HG03196 (cell line): ENCODE data around the gene RNASET2.
A peak's percentile ranks its signal among the peaks of the same experiment; 100 is the strongest.

Experiments used
- ATAC-seq: cut with Tn5 transposase; IDR thresholded peaks from one replicate; pipeline ENCODE4 v1.9.1; 2021; ENCODE audit not compliant: unreplicated experiment

The RNASET2 gene, protein sequence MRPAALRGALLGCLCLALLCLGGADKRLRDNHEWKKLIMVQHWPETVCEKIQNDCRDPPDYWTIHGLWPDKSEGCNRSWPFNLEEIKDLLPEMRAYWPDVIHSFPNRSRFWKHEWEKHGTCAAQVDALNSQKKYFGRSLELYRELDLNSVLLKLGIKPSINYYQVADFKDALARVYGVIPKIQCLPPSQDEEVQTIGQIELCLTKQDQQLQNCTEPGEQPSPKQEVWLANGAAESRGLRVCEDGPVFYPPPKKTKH

DNA sequence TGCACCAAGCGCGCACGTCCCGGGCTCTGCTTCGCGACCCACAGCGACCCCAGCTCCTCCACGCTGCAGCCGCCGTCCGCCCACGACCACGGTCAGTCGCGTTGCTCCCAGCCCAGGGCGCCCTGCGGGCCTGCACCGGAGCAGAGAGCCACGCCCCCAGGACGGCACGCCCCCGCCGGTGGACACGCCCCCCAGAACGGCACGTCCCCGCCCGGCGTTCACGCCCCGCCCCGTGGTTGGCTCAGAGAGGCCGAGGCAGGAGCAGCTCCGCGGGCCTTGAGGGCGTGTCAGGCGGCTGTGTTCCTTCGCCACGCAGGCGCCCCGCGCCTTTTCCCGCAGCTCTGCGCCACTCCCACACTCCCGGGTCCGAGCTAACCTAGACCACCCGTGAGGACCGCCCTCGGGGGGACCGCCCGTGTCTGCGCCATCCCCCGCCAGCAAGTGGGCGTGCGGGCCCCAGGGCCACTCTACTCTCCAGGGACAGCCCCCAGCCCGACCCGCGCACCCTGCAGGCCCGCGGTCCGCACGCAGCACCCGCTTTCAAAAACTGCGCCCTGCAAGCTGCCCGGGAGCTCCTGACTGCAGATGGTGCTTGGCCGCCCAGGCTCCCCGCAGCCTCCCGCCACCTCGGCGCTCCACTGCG, at the start of gene RNASET2:
TSS of gene RNASET2 (minus strand) at position 107 of the 643 bp plus-strand sequence. CDS start 368 bp downstream, outside the sequence.
- peak; percentile 56 for ATAC-seq

DNA sequence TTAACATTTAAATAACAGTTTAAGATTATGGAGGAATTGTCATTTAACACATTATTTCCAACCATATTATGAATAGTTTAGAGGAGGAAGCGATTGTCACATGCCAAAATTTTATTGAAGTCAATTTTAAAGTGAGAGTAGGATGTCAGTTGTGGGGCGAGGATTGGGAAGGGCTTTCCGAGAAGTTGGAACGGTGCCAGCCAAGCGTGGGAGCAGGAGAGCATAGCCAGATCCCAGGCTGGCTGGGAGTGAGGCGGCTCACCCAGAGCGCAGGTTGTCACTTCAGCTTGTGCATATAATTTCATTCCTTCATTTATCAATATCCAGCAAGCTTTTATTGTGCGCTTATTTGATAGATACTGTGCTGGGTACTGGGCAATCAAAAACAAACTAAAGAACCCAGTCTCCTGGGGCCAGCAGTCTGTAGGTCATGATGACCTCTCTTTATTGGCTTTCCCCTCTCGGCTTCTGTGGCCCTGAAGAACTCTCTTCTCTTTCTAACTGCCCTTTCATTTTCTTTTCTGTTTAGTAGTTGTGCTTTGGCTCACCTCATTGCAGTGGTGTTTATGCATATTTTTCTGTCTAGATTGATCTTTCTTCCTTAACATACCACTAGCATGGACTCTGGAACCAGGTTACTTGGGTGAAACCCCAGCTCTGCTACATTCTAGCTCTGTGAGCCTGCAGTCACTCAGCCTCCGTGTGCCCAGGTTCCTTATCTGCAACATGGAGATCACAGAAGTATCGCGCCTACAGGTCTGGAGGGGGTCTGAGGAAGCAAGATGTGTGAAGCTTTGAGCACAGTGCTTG, 49.2 kb upstream of the RNASET2 start:
- no peak for ATAC-seq

- ATAC-seq: no peak
These were observed 44.4 kb upstream of the RNASET2 start for GRCh38 chr6:167000759-167001158.

- ATAC-seq: no peak
These were observed 43.5 kb upstream of the RNASET2 start for GRCh38 chr6:166999884-167000253.

DNA sequence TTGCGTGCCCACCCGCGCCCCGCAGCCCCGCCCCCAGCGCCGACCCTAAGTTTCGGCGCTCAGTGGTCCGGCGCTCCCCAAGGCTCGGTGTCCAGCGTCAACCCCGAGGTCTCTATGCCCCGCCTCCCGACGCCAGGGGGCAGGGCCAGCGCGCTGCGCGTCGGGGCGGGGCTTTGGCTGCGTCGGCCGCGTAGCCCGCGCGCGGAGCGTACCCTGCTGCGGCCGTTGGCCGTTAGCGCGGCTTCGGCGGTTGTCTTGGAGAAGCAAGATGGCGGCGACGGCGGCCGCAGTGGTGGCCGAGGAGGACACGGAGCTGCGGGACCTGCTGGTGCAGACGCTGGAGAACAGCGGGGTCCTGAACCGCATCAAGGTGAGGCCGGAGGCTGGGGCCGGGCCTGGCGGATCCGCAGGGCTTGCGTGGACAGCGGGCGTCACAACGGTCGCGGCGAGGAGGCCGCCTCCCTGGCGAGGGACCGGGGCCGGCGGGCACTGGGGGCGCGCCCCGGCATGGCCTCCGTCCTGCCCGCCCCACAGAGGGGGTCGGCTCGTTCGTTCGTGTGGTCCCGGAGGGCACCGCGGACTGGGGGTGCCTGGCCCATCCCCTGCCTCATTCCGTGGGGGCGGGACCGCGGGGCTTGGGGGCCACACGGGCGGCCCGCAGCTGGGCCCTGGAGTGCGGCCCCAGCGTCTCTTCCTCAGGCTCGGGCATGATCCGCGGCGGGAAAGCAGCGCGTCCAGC, 43.0 kb upstream of the RNASET2 start, which contains the start of gene CEP43:
TSS of gene CEP43 (plus strand) at position 253 of the 739 bp plus-strand sequence. CDS start at position 269, 16 bp downstream.
- ATAC-seq: peak; percentile 90

GRCh38 chr6:166998256-166999144, 42.1 kb upstream of the RNASET2 start:
- peak; percentile 9 for ATAC-seq

DNA sequence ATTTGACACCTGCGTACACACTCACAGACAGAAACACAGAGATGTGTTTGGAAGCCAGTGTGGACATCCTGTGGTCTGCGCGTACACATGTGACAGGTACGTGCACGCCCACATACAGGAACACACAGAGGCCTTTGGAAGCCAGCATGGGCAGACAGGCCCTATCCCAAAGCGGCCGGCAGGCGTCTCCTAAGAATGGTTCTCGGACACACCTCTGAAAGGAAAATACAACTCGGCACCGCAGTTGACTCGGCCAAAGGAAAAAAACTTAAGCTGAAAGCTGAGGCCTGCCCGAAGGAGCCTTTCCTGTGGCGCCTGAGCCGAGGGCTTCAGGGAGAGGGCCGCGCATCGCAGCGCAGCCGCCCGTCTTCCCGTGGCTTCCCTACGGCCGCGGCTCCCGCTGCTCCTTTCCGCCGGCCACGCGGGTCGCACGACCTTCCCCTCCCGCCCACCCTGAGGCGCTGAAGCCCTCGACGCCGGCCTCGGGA, 41.5 kb upstream of the RNASET2 start:
- ATAC-seq: peak; percentile 24

DNA sequence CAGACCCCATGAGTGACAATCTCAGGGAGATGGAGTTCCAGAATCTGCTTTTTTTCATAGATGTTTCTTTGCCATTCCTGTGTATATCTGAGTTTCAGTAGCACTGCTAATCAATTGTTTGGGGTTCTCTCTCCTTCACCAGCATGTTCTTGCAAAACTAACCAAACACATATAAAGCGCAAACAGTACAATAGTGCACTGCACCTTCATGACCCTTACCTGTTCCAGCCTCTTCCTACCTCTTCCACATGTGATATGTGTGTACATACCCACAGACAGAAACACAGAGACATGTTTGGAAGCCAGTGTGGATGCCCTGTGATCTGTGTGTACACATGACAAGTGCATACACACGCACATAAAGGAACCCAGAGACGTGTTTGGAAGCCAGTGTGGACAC, 41.0 kb upstream of the RNASET2 start:
- no peak for ATAC-seq

DNA sequence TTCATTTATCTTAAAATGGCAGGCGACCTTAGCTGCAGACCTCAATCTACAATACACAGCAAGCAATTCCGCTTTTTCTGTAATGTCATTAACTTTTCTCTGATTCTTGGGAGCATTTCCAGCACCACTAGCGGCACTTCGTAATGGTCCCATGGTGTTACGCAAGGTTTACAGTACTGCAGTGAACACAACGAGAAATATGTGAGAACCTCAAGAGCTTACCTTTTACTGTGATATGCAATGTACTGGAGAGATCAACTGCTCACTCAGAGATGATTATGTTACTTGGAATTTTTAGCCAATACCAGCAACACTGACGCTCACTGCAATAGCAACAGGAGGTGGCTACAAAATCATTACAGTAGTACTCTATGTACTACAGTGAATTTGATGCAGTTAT, 40.1 kb upstream of the RNASET2 start:
- no peak for ATAC-seq

DNA sequence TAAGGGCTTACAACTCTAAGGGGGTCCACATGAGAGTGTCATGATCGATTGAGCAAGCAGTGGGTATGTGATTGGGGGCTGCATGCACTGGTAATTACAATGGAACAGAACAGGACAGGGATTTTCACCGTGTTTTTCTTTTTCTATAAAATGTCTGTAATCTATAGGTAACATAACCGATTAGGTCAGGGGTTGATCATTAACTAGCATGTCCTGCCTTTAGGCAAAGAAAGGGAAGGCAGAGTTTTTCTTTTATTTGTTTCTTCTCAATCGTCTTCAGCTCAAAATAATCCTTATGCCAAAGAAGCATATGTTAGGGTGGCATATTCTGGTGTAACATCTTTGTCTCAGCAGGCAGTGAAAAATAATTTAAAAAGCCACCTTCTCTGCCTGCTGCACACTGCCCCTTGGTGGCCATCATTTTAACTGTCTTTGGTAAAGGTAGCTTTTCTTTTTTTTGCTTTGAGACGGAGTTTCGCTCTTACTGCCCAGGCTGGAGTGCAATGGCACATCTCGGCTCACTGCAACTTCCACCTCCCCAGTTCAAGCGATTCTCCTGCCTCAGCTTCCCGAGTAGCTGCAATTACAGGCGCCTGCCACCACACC, 33.2 kb upstream of the RNASET2 start:
- no peak for ATAC-seq

DNA sequence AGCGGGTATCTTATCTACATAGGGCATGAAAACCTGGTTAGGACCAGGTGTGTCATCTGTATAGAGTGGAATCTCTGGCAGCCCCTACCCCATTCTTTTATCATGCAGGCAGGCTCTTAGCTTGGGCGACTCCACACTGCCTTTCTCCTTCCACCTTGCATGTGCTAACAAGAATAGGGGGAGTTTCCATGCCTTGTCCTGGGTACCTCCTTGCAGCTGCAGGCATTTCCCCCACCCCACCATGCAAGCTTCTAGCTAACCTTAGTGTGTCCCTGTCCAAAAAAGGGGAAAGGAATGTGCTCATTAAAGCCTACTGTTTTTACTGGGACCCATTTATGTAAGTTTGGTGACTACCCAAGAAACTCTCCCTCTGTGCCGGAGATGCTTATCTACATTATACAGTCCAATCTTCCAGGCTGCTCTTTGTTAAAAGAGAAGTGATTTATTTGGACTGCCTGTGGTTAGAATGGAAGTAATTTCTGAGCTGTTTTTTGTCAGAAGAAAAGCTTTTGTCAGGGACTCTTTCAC, 32.4 kb upstream of the RNASET2 start:
- no peak for ATAC-seq

GRCh38 chr6:166987930-166988329, 31.6 kb upstream of the RNASET2 start:
- no peak for ATAC-seq

- ATAC-seq: no peak
These were observed 31.1 kb upstream of the RNASET2 start for GRCh38 chr6:166987448-166987847.

DNA sequence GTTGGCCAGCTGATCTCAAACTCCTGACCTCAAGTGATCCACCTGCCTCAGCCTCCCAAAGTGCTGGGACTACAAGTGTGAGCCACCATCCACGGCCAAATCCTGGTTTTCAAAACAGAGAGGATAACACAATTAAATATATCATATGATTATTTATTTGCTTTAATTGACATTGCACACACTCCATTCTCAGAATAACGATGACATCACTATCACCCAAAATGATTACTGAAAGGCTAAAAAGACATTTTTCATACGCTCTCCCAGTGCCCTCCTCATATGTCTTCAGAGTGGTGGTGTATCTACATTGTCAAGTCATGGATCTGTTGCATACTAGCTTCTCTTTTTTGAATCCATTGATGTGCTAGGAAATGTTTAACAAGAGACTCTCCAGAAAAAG, 24.4 kb upstream of the RNASET2 start:
- ATAC-seq: no peak

- no peak for ATAC-seq
These were observed 21.5 kb upstream of the RNASET2 start for GRCh38 chr6:166977621-166978525.

DNA sequence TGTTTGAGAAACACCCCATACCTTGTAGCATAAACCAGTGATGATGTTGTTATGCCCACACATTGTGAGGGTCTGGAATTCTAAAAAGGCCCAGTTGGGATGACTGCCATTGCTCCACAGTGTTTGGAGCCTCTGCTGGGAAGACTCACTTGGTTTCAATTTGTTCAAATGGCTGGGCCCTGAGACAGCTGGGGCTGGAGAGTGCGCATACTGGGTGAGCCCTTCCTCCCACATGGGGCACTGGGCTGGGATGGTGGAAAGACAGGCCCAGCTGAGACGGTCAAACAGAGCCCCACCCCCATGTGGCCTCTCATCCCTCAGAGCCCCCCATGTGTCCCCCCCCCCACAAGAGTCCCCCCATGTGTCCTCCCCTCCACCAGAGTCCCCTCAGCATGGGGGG, 20.3 kb upstream of the RNASET2 start:
- ATAC-seq: no peak

GRCh38 chr6:166972101-166972500, 15.8 kb upstream of the RNASET2 start:
- no peak for ATAC-seq

DNA sequence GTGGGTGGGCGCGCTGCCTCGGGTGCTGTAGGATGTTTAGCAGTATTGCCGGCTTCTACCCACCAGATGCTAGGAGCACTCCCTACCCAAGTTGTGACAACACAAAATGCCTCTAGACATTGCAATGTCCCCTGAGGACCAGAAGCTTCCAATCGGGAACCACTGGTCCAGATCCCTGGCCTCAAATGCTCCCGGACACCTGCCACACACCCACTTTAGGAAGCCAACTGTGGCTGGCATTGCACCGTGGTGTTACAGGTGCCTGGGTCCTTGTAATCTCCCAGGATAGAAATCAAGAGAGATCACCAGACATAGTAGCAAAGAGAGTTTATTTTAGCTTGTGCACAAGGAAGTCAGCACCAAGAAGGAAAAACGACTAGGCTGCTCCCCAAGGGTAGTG, 14.9 kb upstream of the RNASET2 start:
- ATAC-seq: no peak
